Stimulated activated CD4-positive, alpha-beta T cell treated with anti-CD3 and anti-CD28 coated beads, Interleukin-12 subunit alpha, Interleukin-12 subunit beta, amount 100 ng/mL, for 48 hours (primary cell): ENCODE data around the gene PRKRIP1.
"Not testable (repeated sequence)": the region's sequence is repeated elsewhere in the genome, so short reads cannot be mapped to it uniquely, and the experiment has no call there.

Experiments
- DNase-seq, 3 donors: peaks; one replicate each; pipeline ENCODE4 v3.0.0-alpha.2; 2020; ENCODE audit warnings: low read depth in 2 of 3, low spot score in 1 of 3

The PRKRIP1 gene

GRCh38 chr7:102455596-102455995 lies 59.4 kb downstream of the PRKRIP1 start:
- DNase-seq, result no peak

GRCh38 chr7:102456327-102456726 lies 60.2 kb downstream of the PRKRIP1 start:
- DNase-seq, result no peak

GRCh38 chr7:102457352-102457924 lies 61.3 kb downstream of the PRKRIP1 start:
- DNase-seq, result no peak

GRCh38 chr7:102459221-102459844 lies 63.2 kb downstream of the PRKRIP1 start:
- no peak for DNase-seq

GRCh38 chr7:102460467-102460866 lies 64.3 kb downstream of the PRKRIP1 start:
- DNase-seq, result no peak

GRCh38 chr7:102463841-102464576 lies 67.8 kb downstream of the PRKRIP1 start:
- no peak for DNase-seq

- DNase-seq, result peak; percentile 92 to 97 (median 95)
Measured at GRCh38 chr7:102464577-102465280, 68.6 kb downstream of the PRKRIP1 start, which contains the start of the genes ALKBH4 and LRWD1. Gene ALKBH4, minus strand, starts transcription at chr7:102464863. Its CDS starts 27 bp downstream, at chr7:102464836. Gene LRWD1, plus strand, starts transcription at chr7:102464984. Its CDS starts 97 bp downstream, at chr7:102465081.

- DNase-seq, result no peak
Measured at GRCh38 chr7:102466097-102466496, 69.9 kb downstream of the PRKRIP1 start.

GRCh38 chr7:102467581-102468477 lies 71.7 kb downstream of the PRKRIP1 start:
- no peak for DNase-seq

GRCh38 chr7:102468478-102469350 lies 72.6 kb downstream of the PRKRIP1 start:
- DNase-seq, result no peak

GRCh38 chr7:102469351-102469971 lies 73.3 kb downstream of the PRKRIP1 start:
- DNase-seq, result no peak

GRCh38 chr7:102469972-102470825 lies 74.0 kb downstream of the PRKRIP1 start:
- no peak for DNase-seq

GRCh38 chr7:102471791-102472125 lies 75.6 kb downstream of the PRKRIP1 start:
- no peak for DNase-seq

- DNase-seq, result no peak
Measured at GRCh38 chr7:102472126-102473041, 76.2 kb downstream of the PRKRIP1 start.

GRCh38 chr7:102473271-102473991 lies 77.3 kb downstream of the PRKRIP1 start:
- no peak for DNase-seq

GRCh38 chr7:102474116-102474515 lies 78.0 kb downstream of the PRKRIP1 start:
- not testable (repeated sequence) for DNase-seq
